ENCODE measurements around the gene DIS3L2. TPM values are rescaled to one million over a fixed set of nuclear protein-coding genes. Genes with fewer than 3 reads are reported as not detected.
"Not testable (repeated sequence)": the region's sequence is repeated elsewhere in the genome, so short reads cannot be mapped to it uniquely, and the experiment has no call there.

Gene DIS3L2
- total RNA-seq, 1 experiment from 2014 or later, result 21.5 TPM

DNA sequence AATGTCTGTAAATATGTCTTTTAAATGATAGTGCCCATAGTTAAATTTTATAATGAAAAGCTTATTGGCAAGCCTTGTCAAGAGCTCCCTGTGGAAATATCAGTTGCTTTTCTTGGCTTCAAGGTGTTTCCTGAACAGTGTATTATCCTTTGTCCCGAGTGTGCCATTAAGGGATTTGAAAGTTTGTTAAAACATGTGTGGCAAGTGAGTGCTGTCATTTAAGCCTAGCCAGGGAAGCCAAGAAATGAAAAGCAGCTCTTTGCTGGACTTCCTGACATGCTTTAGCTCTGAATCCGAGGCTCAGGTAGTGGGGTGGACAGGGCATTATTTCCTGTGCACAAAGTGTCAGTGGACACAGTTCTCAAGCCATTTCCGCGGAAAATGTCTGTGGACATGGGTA is 111.5 kb downstream of the DIS3L2 start:
- in situ Hi-C loops (cut with HindIII; ENCODE audit: low pct_unique_long_range_greater_than_20kb, low sequenced_read_pairs), result no loop called here
- DNase-seq (ENCODE audit: low read depth, low spot score), result no peak

DNA sequence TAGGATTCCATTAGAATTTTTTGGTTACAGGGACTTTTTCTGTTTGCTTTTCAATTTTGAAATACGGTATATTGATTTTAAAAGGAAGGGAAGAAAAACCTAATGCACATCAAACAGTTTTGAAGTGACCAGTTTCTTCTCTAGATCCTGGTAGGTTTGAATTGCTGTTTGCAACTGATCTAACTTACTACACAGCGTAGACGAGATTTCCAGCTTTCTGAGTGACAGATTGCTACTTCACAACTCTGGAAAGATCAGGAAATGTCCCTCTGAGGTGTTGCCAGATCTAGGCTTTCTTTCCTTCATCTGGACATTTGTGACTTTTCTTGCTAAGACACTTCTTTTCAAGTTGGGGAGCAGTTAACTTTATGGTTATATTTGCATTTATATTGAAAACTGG is 112.2 kb downstream of the DIS3L2 start:
- DNase-seq (ENCODE audit: low read depth, low spot score), result no peak
- in situ Hi-C loops (cut with HindIII; ENCODE audit: low pct_unique_long_range_greater_than_20kb, low sequenced_read_pairs), result no loop called here

DNA sequence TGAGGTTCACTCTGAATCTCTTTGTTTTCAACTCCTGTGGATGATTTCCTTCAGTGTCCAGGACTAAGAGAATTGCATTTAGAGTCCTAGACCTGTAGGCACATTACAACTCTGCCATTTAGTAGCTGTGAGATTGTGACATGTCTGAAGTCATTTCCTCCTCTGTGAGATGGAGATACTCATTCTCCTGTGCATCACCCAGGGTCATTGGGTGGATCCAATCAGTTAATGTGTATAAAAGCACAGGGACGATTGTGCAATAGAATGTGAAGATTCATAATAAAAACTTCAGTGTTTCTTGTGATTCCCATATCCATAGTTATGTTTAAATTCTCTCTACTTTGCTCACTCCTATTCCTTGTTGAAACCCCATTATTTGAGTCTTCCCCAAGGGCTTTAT is 113.6 kb downstream of the DIS3L2 start:
- DNase-seq (ENCODE audit: low read depth, low spot score), result no peak
- in situ Hi-C loops (cut with HindIII; ENCODE audit: low pct_unique_long_range_greater_than_20kb, low sequenced_read_pairs), result no loop called here

DNA sequence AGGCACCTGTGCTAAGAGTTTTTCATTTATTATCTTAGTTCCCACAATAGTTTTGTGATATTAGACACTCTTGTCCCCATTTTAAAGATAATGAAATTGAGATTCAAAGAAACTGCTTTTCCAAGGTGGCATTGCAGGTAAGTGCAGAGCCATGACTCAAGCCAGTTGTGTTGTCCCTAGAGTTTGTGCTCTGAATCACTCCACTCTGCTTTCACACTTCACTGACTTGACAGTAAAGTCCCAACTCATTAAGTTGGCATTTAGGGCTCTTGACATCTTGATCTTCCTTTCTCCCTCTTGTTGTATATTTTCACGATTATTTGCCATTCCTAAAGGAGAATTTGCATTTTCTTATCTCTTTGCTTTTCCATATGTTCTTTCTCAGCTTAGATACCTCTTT is 114.3 kb downstream of the DIS3L2 start:
- in situ Hi-C loops (cut with HindIII; ENCODE audit: low pct_unique_long_range_greater_than_20kb, low sequenced_read_pairs), result no loop called here

DNA sequence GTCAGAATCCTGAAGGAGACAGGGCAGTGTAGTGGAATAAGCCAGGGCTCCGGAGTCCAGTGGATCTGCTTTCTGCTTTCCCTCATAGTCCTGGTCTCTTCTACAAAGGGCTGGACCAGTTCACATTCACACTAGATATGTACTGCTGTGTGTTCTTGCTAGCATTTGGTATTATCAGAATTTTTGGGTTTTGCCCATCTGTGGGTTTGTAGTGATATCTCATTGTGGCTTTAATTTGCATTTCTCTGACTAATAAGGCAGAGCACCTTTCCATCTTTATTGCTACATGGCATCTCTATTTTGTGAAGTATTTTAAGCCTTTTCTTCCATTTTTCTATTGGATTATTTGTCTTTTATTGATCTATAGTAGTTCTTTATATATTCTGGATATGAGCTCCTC is 114.8 kb downstream of the DIS3L2 start:
- in situ Hi-C loops (cut with HindIII; ENCODE audit: low pct_unique_long_range_greater_than_20kb, low sequenced_read_pairs), result no loop called here
- DNase-seq (ENCODE audit: low read depth, low spot score), result no peak

More for the DNA sequence above, 114.3 kb downstream of the DIS3L2 start:
- DNase-seq (ENCODE audit: low read depth, low spot score), result no peak

- in situ Hi-C loops (cut with HindIII; ENCODE audit: low pct_unique_long_range_greater_than_20kb, low sequenced_read_pairs), result no loop called here
- DNase-seq (ENCODE audit: low read depth, low spot score), result no peak
These were observed 115.2 kb downstream of the DIS3L2 start for GRCh38 chr2:232076736-232077135.

GRCh38 chr2:232085164-232085563 is 123.7 kb downstream of the DIS3L2 start:
- DNase-seq (ENCODE audit: low read depth, low spot score), result no peak
- in situ Hi-C loops (cut with HindIII; ENCODE audit: low pct_unique_long_range_greater_than_20kb, low sequenced_read_pairs), result no loop called here

DNA sequence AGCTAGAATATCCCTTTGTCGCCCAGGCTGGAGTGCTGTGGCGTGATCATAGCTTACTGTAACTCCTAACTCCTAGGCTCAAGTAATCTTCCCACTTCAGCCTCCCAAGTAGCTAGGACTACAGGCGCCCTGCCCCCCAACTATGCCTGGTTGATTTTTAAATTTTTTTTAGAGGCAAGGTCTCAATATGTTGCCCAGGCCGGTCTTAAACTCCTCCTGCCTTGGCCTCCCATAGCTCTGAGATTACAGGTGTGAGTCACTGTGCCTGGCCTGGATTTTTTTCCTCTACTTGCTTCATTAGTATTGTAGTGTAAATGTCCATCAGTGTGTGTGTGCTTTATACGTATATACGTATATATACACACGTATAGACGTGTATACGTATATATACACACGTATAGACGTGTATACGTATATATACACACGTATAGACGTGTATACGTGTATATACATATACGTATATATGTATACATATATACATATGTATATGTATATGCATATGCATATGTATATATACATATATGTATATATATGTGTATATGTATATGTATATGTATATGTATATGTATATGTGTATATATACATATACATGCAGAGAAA is 124.4 kb downstream of the DIS3L2 start:
- DNase-seq (ENCODE audit: low read depth, low spot score), result no peak
- in situ Hi-C loops (cut with HindIII; ENCODE audit: low pct_unique_long_range_greater_than_20kb, low sequenced_read_pairs), result no loop called here

DNA sequence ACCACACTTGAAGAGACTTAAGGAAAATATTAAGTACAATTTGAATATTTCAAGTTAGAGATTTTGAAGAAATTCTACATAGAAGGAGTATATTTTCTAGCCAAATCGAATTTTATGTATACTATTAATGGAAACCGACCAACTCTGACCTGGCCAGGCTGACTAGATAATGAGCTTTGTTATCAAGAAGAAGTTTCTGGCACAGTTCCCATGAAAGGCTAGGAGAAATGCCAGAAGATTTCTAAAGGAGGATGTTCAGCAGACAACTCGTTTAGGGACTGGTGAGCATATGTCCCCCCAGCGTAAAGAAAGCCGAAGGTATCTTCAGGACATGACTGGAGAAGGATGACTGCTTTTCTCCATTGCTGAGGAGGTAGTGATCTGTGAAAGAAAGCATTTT is 127.3 kb downstream of the DIS3L2 start:
- in situ Hi-C loops (cut with HindIII; ENCODE audit: low pct_unique_long_range_greater_than_20kb, low sequenced_read_pairs), result no loop called here
- DNase-seq (ENCODE audit: low read depth, low spot score), result no peak

DNA sequence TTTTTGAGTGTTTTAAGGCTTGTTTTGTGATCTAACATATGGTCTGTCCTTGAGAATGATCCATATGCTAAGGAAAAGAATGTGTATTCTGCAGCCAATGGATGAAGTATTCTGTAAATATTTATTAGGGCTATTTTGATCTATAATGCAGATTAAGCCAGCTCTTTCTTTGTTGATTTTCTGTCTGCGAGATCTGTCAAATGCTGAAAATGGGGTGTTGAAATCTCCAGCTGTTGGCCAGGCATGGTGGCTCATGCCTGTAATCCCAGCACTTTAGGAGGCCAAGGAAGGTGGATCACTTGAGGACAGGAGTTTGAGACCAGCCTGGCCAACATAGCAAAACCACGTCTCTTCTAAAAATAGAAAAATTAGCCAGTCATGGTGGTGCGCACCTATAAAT is 132.7 kb downstream of the DIS3L2 start:
- in situ Hi-C loops (cut with HindIII; ENCODE audit: low pct_unique_long_range_greater_than_20kb, low sequenced_read_pairs), result no loop called here
- DNase-seq (ENCODE audit: low read depth, low spot score), result no peak

DNA sequence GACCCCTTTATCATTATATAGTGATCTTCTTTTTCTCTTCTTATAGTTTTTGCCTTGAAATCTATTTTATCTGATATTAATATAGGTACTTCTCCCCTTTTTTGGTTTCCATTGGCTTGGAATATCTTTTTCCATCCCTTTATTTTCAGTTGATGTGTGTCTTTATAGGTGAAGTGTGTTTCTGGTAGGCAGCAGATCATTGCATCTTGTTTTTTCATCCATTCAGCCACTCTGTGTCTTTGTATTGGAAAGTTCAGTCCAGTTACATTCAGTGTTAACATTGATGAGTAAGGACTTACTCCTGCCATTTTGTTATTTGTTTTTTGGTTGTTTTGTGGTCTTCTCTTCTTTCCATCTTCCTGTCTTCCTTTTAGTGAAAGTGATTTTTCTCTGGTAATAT is 133.4 kb downstream of the DIS3L2 start:
- in situ Hi-C loops (cut with HindIII; ENCODE audit: low pct_unique_long_range_greater_than_20kb, low sequenced_read_pairs), result no loop called here
- no peak for DNase-seq (ENCODE audit: low read depth, low spot score)

DNA sequence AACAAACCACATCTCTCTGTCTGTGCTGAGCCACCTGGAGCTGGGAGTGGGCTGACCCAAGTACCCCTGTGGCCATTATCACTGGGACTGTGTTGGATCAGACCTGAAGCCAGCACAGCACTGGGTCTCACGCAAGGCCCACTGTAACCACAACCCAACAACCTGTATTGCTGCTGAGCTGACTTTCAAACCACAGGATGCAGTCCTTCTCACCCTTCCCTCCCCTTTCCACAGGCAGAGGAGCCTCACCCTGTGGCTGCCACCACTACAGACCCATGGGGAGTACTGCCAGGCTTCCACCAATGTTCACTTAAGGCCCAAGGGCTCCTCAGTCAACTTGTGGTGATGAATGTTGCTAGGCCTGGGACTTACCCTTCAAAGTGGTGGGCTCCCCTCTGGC is 135.7 kb downstream of the DIS3L2 start:
- in situ Hi-C loops (cut with HindIII; ENCODE audit: low pct_unique_long_range_greater_than_20kb, low sequenced_read_pairs), result no loop called here
- no peak for DNase-seq (ENCODE audit: low read depth, low spot score)

DNA sequence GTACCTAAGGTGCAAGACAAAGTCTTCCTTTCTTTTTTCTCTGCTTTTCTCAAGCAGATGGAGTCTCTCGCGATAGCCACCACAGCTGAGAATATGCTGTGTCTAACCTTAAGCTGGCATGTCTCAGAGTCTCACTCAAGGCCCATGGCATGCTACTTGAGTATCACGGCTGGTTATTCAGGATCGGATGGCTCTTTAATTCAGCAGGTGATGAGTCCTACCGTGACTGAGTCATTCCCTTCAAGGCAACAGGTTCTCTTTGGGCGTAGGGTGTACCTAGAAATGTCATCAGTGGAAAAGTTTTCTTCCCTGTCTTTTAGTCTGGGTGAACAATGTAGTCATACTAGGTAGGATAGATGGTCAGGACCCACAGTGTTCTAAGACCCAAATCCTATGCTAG is 136.2 kb downstream of the DIS3L2 start:
- in situ Hi-C loops (cut with HindIII; ENCODE audit: low pct_unique_long_range_greater_than_20kb, low sequenced_read_pairs), result no loop called here
- DNase-seq (ENCODE audit: low read depth, low spot score), result no peak

GRCh38 chr2:232102380-232102779 is 140.9 kb downstream of the DIS3L2 start:
- in situ Hi-C loops (cut with HindIII; ENCODE audit: low pct_unique_long_range_greater_than_20kb, low sequenced_read_pairs), result no loop called here
- no peak for DNase-seq (ENCODE audit: low read depth, low spot score)

- DNase-seq (ENCODE audit: low read depth, low spot score), result no peak
These were observed 141.7 kb downstream of the DIS3L2 start for GRCh38 chr2:232103140-232103737.

GRCh38 chr2:232104076-232104646 is 142.6 kb downstream of the DIS3L2 start:
- in situ Hi-C loops (cut with HindIII; ENCODE audit: low pct_unique_long_range_greater_than_20kb, low sequenced_read_pairs), result no loop called here
- DNase-seq (ENCODE audit: low read depth, low spot score), result no peak

More at GRCh38 chr2:232103140-232103737, 141.7 kb downstream of the DIS3L2 start:
- in situ Hi-C loops (cut with HindIII; ENCODE audit: low pct_unique_long_range_greater_than_20kb, low sequenced_read_pairs), result no loop called here

- in situ Hi-C loops (cut with HindIII; ENCODE audit: low pct_unique_long_range_greater_than_20kb, low sequenced_read_pairs), result no loop called here
- DNase-seq (ENCODE audit: low read depth, low spot score), result no peak
These were observed 150.0 kb downstream of the DIS3L2 start for GRCh38 chr2:232111551-232111950.

GRCh38 chr2:232113821-232114220 is 152.3 kb downstream of the DIS3L2 start:
- in situ Hi-C loops (cut with HindIII; ENCODE audit: low pct_unique_long_range_greater_than_20kb, low sequenced_read_pairs), result no loop called here
- DNase-seq (ENCODE audit: low read depth, low spot score), result no peak

DNA sequence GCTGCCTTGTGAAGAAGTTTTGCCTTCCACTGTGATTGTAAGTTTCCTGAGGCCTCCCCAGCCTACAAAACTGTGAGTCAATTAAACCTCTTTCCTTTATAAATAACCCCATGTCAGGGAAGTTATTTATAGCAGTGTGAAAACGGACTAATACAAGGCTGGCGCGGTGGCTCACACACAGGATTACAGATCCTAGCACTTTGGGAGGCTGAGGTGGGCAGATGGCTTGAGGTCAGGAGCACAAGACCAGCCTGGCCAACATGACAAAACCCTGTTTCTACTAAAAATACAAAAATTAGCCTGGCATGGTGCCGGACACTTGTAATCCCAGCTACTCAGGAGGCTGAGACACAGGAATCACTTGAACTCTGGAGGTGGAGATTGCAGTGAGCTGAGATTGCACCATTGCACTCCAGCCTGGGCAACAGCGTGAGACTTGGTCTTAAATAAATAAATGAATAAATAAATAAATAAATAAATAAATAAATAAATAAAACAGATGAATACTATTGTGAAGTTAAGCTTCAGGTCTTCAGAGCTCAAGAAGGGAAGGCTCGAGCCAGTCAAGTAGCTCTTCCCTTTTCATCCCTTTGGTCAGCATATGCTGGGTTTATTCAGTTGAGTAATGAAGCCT is 154.3 kb downstream of the DIS3L2 start:
- in situ Hi-C loops (cut with HindIII; ENCODE audit: low pct_unique_long_range_greater_than_20kb, low sequenced_read_pairs); DNase-seq (ENCODE audit: low read depth, low spot score): not testable (repeated sequence)
